Medulla oblongata (tissue), 1 donor: Measurements from ENCODE around the gene EIF4G2.
A peak's percentile ranks its signal among the peaks of the same experiment; 100 is the strongest.
"Not testable (repeated sequence)": the region's sequence is repeated elsewhere in the genome, so short reads cannot be mapped to it uniquely, and the experiment has no call there.

Source experiments
- DNase-seq: peaks from one replicate; pipeline ENCODE4 v3.0.0-alpha.2; 2015; ENCODE audit errors: extremely low spot score

Gene EIF4G2

GRCh38 chr11:10808553-10809372 lies at the start of gene EIF4G2:
Gene EIF4G2 (minus strand): TSS chr11:10808926.
- DNase-seq = peak; percentile 100

- peak; percentile 99 for DNase-seq
These were observed 49.1 kb upstream of the EIF4G2 start, which contains the start of gene ZBED5 for GRCh38 chr11:10857709-10858438. Gene ZBED5 (minus strand): TSS chr11:10858053. CDS start chr11:10854945, 3,108 bp downstream.

GRCh38 chr11:10857459-10857708 lies 48.7 kb upstream of the EIF4G2 start:
- DNase-seq = no peak

GRCh38 chr11:10856689-10857458 lies 48.1 kb upstream of the EIF4G2 start:
- DNase-seq = peak; percentile 62

GRCh38 chr11:10855295-10855694 lies 46.6 kb upstream of the EIF4G2 start:
- DNase-seq = no peak

GRCh38 chr11:10847960-10848860 lies 39.5 kb upstream of the EIF4G2 start:
- DNase-seq = no peak

- DNase-seq = no peak
These were observed 37.9 kb upstream of the EIF4G2 start for GRCh38 chr11:10846660-10847059.

GRCh38 chr11:10845589-10845988 lies 36.9 kb upstream of the EIF4G2 start:
- DNase-seq = no peak

- no peak for DNase-seq
These were observed 36.1 kb upstream of the EIF4G2 start for GRCh38 chr11:10844796-10845195.

GRCh38 chr11:10844356-10844755 lies 35.6 kb upstream of the EIF4G2 start:
- DNase-seq = peak; percentile 38

- DNase-seq = no peak
These were observed 30.2 kb upstream of the EIF4G2 start for GRCh38 chr11:10838881-10839280.

- no peak for DNase-seq
These were observed 29.4 kb upstream of the EIF4G2 start for GRCh38 chr11:10838083-10838482.

GRCh38 chr11:10836884-10837283 lies 28.2 kb upstream of the EIF4G2 start:
- not testable (repeated sequence) for DNase-seq

- DNase-seq = no peak
These were observed 20.4 kb upstream of the EIF4G2 start for GRCh38 chr11:10829139-10829538.

GRCh38 chr11:10828402-10828801 lies 19.7 kb upstream of the EIF4G2 start:
- no peak for DNase-seq

GRCh38 chr11:10824888-10825287 lies 16.2 kb upstream of the EIF4G2 start:
- no peak for DNase-seq

- no peak for DNase-seq
These were observed 14.4 kb upstream of the EIF4G2 start for GRCh38 chr11:10823152-10823579.

- not testable (repeated sequence) for DNase-seq
These were observed 13.8 kb upstream of the EIF4G2 start for GRCh38 chr11:10822491-10822890.

GRCh38 chr11:10818594-10818993 lies 9.9 kb upstream of the EIF4G2 start:
- no peak for DNase-seq

GRCh38 chr11:10813945-10814344 lies 5.2 kb upstream of the EIF4G2 start:
- DNase-seq = no peak
